ENCODE data around the gene SNX33. TPM values are rescaled to one million over a fixed set of nuclear protein-coding genes. Genes with fewer than 3 reads are reported as not detected.

The SNX33 gene
- total and polyA plus RNA-seq, 2 experiments from 2014 or later = 6.2 to 21.2 TPM

DNA sequence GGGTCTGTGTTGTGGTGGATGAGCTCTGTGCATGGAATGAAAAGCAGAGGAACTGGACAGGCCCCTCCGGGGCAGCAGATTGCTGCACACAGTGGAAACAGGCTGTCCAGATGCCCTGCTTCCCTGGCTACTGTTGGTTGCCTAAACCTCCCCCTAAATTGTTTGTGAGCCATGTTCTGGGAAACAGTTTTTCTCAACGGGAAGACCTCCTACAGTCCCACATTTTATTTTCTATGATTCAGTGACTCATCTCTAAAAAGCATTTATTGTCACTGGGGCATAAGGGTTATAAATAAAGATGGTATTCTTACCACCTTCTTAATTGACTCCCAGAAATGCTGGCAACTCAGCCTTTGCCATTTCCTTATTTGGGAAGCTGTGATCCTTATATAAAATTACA is 48.3 kb upstream of the SNX33 start (continued):
- TF ChIP-seq, protein P1, sequence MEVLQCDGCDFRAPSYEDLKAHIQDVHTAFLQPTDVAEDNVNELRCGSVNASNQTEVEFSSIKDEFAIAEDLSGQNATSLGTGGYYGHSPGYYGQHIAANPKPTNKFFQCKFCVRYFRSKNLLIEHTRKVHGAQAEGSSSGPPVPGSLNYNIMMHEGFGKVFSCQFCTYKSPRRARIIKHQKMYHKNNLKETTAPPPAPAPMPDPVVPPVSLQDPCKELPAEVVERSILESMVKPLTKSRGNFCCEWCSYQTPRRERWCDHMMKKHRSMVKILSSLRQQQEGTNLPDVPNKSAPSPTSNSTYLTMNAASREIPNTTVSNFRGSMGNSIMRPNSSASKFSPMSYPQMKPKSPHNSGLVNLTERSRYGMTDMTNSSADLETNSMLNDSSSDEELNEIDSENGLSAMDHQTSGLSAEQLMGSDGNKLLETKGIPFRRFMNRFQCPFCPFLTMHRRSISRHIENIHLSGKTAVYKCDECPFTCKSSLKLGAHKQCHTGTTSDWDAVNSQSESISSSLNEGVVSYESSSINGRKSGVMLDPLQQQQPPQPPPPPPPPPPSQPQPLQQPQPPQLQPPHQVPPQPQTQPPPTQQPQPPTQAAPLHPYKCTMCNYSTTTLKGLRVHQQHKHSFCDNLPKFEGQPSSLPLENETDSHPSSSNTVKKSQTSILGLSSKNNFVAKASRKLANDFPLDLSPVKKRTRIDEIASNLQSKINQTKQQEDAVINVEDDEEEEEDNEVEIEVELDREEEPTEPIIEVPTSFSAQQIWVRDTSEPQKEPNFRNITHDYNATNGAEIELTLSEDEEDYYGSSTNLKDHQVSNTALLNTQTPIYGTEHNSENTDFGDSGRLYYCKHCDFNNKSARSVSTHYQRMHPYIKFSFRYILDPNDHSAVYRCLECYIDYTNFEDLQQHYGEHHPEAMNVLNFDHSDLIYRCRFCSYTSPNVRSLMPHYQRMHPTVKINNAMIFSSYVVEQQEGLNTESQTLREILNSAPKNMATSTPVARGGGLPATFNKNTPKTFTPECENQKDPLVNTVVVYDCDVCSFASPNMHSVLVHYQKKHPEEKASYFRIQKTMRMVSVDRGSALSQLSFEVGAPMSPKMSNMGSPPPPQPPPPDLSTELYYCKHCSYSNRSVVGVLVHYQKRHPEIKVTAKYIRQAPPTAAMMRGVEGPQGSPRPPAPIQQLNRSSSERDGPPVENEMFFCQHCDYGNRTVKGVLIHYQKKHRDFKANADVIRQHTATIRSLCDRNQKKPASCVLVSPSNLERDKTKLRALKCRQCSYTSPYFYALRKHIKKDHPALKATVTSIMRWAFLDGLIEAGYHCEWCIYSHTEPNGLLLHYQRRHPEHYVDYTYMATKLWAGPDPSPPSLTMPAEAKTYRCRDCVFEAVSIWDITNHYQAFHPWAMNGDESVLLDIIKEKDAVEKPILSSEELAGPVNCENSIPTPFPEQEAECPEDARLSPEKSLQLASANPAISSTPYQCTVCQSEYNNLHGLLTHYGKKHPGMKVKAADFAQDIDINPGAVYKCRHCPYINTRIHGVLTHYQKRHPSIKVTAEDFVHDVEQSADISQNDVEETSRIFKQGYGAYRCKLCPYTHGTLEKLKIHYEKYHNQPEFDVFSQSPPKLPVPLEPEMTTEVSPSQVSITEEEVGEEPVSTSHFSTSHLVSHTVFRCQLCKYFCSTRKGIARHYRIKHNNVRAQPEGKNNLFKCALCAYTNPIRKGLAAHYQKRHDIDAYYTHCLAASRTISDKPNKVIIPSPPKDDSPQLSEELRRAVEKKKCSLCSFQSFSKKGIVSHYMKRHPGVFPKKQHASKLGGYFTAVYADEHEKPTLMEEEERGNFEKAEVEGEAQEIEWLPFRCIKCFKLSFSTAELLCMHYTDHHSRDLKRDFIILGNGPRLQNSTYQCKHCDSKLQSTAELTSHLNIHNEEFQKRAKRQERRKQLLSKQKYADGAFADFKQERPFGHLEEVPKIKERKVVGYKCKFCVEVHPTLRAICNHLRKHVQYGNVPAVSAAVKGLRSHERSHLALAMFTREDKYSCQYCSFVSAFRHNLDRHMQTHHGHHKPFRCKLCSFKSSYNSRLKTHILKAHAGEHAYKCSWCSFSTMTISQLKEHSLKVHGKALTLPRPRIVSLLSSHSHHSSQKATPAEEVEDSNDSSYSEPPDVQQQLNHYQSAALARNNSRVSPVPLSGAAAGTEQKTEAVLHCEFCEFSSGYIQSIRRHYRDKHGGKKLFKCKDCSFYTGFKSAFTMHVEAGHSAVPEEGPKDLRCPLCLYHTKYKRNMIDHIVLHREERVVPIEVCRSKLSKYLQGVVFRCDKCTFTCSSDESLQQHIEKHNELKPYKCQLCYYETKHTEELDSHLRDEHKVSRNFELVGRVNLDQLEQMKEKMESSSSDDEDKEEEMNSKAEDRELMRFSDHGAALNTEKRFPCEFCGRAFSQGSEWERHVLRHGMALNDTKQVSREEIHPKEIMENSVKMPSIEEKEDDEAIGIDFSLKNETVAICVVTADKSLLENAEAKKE (CRISPR knock-in tag; IDR thresholded peaks at IDR 0.05) = no peak
- TF ChIP-seq NANOG (IDR thresholded peaks at IDR 0.05; ENCODE audit: borderline replicate concordance) (no peak), CREB1 (CRISPR knock-in tag; IDR thresholded peaks at IDR 0.05; ENCODE audit: low read depth) (no peak), CTCF (conservative IDR thresholded peaks at IDR 0.05; ENCODE audit: low read depth in 2 of 2) (no peak), ZNF114 (CRISPR knock-in tag; IDR thresholded peaks at IDR 0.05) (no peak), ETS1 (IDR thresholded peaks at IDR 0.05) (no peak), STAT1 (IDR thresholded peaks at IDR 0.05; ENCODE audit: unreplicated experiment) (no peak), ZNF331 (CRISPR knock-in tag; IDR thresholded peaks at IDR 0.05; ENCODE audit: low read depth) (no peak), EZH2 (IDR thresholded peaks at IDR 0.05; ENCODE audit: low read depth, unreplicated experiment) (no peak)
